Measurements from ENCODE around the gene CHD8.
"Not testable (repeated sequence)": the region's sequence is repeated elsewhere in the genome, so short reads cannot be mapped to it uniquely, and the experiment has no call there.

CHD8 gene

GRCh38 chr14:21431126-21431525, 24.8 kb downstream of the CHD8 start:
- no peak for DNase-seq

- DNase-seq: no peak
Observed at GRCh38 chr14:21428930-21429329, 27.0 kb downstream of the CHD8 start.

- DNase-seq: no peak
Observed at GRCh38 chr14:21426692-21427091, 29.2 kb downstream of the CHD8 start.

DNA sequence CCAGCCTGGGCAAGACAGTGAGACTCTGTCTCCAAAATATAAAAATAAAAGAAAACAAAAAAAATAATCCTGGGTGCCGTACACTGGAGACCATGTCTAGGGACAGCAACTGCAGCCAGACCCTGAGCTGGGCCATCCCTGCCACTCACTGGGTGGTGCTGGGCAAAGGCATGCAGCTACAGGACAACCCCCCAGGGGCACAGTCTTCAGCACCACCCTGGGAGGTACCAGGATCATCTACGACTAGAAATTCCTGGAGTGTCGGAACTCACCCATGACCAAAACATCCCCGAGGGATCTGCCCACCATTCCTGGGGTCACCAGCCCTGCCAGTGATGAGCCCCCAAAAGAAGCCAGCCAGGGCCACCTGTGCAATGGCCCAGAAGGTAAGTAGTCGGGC, 36.4 kb downstream of the CHD8 start:
- no peak for DNase-seq

DNA sequence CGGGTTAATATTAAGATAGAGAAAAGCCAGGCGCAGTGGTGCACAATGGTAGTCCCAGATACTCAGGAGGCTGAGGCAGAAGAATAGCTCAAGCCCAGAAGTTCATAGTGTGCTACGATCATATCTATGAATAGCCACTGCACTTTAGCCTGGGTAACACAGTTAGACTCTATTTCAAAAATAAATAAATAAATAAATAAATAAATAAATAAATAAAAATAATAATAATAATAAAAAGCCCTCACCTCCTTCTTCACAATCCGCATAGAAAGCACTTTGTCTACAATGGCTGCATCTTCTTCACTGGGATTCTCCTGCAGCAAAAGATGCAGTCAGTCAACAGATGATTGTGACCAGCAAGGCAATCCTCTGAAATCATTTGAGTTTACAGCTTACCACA, 40.6 kb downstream of the CHD8 start:
- DNase-seq: no peak

DNA sequence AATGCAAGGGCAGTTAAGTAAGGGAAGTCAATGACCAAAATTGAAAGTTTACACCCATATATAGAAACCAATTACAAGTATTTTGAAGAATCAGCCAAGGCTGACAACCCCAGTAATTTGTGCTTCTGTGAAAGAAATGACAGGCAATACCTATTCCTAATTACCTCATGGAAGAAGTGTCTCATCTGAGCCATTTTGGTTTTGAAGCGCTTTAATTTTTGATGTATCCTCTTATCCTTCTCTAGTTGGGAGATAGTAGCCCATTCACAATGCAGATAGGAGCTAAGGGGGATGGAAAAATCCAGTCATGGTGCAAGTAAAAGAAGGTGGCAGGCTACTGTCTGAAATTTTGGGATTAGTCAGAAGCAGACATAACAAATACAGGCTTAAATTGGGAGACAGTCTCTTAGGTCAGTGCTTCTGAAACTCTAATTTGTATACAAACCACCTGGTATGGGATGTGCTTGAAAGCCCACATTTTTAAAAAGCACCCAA, 41.7 kb downstream of the CHD8 start:
- no peak for DNase-seq

DNA sequence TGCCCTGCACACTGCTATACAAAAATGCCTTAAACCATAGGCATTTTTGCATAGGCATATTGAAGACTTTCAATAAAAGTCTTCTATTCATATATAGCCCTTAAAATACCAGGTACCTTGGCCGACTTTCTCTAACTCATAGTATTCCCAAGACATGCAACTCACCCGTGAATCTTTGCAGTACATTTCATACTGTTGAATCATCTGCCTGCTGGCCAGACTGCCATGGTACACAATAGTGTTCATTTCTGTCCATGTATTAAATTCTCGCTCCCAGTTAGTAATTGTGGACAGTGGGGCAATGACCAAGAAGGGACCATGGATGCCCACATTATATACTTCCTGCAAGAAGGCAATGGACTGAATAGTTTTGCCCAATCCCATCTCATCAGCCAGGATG, 47.8 kb downstream of the CHD8 start:
- DNase-seq: peak; percentile 54

- no peak for DNase-seq
Observed at GRCh38 chr14:21406213-21406612, 49.7 kb downstream of the CHD8 start.

DNA sequence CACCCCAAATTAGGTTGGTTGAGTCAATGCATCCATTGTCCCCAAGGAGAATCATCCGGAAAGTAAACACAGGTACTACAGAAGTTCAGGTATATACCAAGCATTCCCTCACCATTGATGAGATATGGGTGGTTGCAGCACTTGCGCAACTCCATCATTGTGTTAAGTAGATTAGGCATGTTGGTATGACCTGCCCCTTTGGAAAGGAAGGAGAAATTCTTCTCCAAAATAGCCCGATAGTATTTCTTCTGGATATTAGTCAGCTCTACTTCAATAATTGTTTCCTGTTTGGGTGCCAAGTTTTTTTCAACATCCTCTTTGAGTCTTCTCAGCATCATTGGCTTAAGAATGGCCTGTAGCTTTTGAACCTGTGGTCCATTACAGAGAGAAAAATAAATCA, 50.8 kb downstream of the CHD8 start:
- DNase-seq: no peak

DNA sequence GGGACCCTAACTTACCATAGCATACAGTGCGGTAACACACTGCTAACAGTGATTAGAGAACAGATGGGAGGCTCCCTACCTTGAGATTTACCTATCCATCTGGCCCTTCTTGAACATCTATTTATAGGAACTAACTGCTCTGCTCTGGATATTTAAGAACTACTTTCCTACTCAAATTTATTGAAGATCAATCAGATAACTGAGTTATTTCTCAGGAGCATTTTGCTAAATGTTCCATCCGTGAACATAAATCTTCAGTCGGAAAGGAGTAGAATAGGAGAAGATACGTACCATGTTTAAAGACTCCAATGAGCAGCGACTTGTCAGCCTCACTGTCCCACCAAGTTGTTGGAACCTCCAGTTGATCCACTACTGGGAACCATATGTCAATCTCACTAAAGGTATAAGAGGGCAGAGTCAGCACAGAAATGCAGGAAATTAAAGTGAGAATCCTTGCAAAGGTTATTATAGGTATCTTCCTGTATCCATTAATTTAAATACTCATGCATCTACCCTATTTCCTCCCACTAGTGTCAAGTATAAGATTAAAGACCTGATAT, 56.5 kb downstream of the CHD8 start:
- no peak for DNase-seq

DNA sequence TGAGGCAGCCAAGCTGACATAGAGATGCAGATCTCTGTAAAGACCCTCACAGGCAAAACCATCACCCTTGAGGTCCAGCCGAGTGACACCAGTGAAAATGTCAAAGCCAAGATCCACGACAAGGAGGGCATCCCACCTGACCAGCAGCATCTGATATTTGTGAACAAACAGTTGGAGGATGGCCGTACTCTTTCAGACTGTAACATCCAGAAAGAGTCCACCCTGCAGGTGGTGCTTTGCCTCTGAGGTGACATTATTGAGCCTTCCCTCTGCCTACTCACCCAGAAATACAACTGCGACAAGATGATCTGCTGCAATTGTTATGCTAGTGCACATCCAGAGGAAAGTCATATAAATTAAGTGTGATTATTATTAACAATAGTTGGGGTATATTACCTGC, 57.0 kb downstream of the CHD8 start:
- no peak for DNase-seq

GRCh38 chr14:21395450-21395849, 60.5 kb downstream of the CHD8 start:
- DNase-seq: no peak

GRCh38 chr14:21385188-21385904, 70.6 kb downstream of the CHD8 start:
- no peak for DNase-seq

- no peak for DNase-seq
Observed at GRCh38 chr14:21384494-21384851, 71.5 kb downstream of the CHD8 start.

DNA sequence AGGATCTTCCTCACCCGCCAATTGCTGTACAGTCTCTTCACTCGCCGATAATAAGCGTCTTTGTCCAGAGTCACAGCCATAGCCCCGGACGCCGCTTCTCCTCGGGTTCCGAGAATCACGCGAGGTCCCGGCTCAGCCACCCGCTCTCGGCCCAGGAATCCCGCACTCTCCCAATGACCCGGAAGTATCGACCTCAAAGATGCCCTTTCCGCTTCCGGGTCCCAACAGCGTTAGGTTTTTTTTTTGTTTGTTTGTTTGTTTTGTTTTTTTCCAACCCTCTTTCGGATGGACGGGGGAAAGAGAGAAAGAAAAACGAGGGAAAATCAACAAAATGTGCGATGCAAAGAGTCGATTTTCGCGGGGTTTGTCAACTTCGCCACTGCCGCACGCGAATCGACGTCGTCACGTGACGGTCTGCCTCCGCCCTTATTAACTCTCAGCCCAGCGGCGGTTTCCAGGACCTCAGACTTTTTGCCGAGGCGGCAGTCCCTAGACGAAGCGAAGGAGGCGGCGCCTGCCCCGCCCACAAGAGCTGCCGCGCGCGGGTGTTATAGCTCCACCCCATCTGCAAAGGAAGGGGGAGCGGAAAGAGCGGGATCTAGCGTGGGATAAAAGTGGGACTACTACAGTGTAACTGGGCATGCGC, 72.0 kb downstream of the CHD8 start, which contains the start of gene SUPT16H:
TSS of gene SUPT16H (minus strand) at position 172 of the 646 bp plus-strand sequence. CDS start at position 80, 92 bp downstream.
- peak; percentile 97 for DNase-seq

GRCh38 chr14:21382886-21383847, 72.8 kb downstream of the CHD8 start:
- peak; percentile 65 for DNase-seq

- peak; percentile 1 for DNase-seq
Observed at GRCh38 chr14:21382095-21382494, 73.8 kb downstream of the CHD8 start.

DNA sequence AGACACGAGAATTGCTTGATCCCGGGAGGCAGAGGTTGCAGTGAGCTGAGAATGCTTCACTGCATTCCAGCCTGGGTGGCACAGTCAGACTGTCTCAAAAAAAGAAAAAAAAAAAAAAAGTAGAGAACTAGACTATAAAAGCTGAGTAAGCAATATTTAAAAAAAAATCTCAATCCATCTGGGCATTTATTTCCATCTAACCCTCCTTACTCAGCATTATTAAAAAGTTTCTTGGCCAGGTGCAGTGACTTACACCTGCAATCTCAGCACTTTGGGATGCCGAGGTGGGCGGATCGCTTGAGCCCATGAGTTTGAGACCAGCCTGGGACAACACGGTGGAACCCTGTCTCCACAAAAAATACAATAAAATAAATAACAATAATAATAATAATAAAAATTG, 76.6 kb downstream of the CHD8 start:
- no peak for DNase-seq

DNA sequence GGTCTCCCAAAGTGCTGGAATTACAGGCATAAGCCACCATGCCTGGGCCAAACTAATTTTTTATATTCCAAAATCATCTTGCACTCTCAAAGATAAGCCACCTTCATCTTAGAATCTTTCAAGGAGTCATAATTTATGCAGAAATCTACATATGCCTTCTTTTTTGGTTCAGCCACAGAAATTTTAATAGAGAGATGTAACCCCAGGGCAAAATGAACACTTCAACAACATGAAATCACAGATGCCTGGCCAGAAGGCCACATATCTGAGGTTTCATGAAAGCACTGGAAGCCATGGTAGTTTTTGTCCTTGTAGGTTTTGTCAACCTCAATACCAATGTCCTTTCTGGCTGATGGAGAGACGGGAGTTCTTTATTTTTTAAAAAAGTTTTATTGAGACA, 81.9 kb downstream of the CHD8 start:
- no peak for DNase-seq

GRCh38 chr14:21372814-21373213, 83.1 kb downstream of the CHD8 start:
- DNase-seq: not testable (repeated sequence)

GRCh38 chr14:21369949-21370679, 85.8 kb downstream of the CHD8 start:
- DNase-seq: no peak

GRCh38 chr14:21367582-21368144, 88.3 kb downstream of the CHD8 start:
- DNase-seq: no peak
